ENCODE results near the gene COX6B1.

DNA sequence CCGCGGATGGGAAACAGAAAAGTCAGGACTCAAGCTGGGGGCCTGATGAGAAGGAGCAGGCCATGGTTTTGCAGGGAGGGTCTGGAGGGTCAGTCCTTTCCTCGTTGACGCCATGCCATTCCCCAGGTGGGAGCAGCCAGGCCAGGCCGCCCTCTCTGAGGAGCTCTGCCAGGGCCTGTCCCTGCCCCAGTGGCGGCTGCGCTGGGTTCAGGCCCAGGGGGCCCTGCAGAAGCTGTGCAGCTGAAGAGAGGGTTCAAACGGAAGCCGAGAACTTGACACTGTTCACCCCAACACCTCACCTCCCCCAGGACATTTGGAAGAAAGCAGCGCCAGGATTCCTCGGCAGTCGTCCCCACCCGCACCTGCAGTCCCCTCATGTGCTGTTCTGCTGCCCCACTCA, 25.4 kb upstream of the COX6B1 start:
- TF ChIP-seq, protein P1, sequence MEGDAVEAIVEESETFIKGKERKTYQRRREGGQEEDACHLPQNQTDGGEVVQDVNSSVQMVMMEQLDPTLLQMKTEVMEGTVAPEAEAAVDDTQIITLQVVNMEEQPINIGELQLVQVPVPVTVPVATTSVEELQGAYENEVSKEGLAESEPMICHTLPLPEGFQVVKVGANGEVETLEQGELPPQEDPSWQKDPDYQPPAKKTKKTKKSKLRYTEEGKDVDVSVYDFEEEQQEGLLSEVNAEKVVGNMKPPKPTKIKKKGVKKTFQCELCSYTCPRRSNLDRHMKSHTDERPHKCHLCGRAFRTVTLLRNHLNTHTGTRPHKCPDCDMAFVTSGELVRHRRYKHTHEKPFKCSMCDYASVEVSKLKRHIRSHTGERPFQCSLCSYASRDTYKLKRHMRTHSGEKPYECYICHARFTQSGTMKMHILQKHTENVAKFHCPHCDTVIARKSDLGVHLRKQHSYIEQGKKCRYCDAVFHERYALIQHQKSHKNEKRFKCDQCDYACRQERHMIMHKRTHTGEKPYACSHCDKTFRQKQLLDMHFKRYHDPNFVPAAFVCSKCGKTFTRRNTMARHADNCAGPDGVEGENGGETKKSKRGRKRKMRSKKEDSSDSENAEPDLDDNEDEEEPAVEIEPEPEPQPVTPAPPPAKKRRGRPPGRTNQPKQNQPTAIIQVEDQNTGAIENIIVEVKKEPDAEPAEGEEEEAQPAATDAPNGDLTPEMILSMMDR (IDR thresholded peaks at IDR 0.05 in 8 of 11, conservative IDR thresholded peaks at IDR 0.05 in 3 of 11) = no peak
- TF ChIP-seq POLR2A (IDR thresholded peaks at IDR 0.05) = no peak

Measured in spleen (tissue), 7 donors.